AG04450 (cell line): ENCODE measurements around the gene THBS3. TPM values are rescaled to one million over a fixed set of nuclear protein-coding genes. Genes with fewer than 3 reads are reported as not detected.
A peak's percentile ranks its signal among the peaks of the same experiment; 100 is the strongest.
"Not testable (repeated sequence)": the region's sequence is repeated elsewhere in the genome, so short reads cannot be mapped to it uniquely, and the experiment has no call there.

Experiments
- CTCF ChIA-PET: fragments of 300-600, 350-600 bp; formaldehyde crosslinking; extraction: SDS; loops from one replicate; lab custom pipeline; 2022; ENCODE audit warnings: antibody characterized with exemption, inconsistent platforms; lab: Charles Lee
- POLR2A ChIA-PET: fragments of 350-600 bp; formaldehyde crosslinking; extraction: SDS; loops from one replicate; lab custom pipeline; 2021; ENCODE audit warnings: antibody characterized with exemption, inconsistent platforms; lab: Yijun Ruan, JAX
- DNase-seq: peaks from one replicate; pipeline ENCODE4 v3.0.0-alpha.2; 2011; ENCODE audit warnings: low read depth, low spot score
- H3K27ac ChIP-seq: one replicate; pipeline ENCODE4 v1.5.1; 2012; ENCODE audit warnings: low read depth, low read length, control low read depth
- H3K27me3 ChIP-seq: one replicate; pipeline ENCODE4 v1.6.0; 2012; ENCODE audit warnings: low read length; ENCODE audit not compliant: control insufficient read depth, insufficient read depth
- H3K4me3 ChIP-seq: 2 replicates; pipeline ENCODE4 v1.5.1; 2011; ENCODE audit warnings: mild to moderate bottlenecking, low read depth, low read length, control low read depth
- H3K9me3 ChIP-seq: 2 replicates; pipeline ENCODE4 v1.5.1; 2012; ENCODE audit warnings: low read length; ENCODE audit not compliant: control insufficient read depth, insufficient read depth
- CTCF ChIP-seq: IDR thresholded peaks from 2 replicates; pipeline ENCODE4 v1.5.1; 2011; ENCODE audit warnings: low read depth, low read length, control low read depth, inconsistent platforms
- polyA plus RNA-seq: library from polyadenylated mRNA; depleted of rRNA; stranded (reverse); fragments of >200 nt; gene quantifications from 2 replicates; pipeline ENCODE4 v1.2.3, GENCODE V29; 2011; rRNA removed
- small RNA-seq: library from RNA; depleted of rRNA; stranded (forward); fragments of <200 nt; gene quantifications from one replicate; pipeline ENCODE3, GENCODE V24; 2012; ENCODE audit warnings: low read depth; ENCODE audit not compliant: insufficient read length

The THBS3 gene
- polyA plus RNA-seq, 1 experiment = 32.5 TPM

- TF ChIP-seq CTCF = no peak
- peak overlapping the region; percentile 21 for H3K27ac ChIP-seq
- H3K27me3 ChIP-seq = peaks cover 9% of the 10 kb centered on the region
- POLR2A ChIA-PET = interaction anchor here (0.7 kb wide), 1 partner anchor 115 kb away, joined by 4 read pairs; the partner anchor contains the start of gene CLK2
- H3K4me3 ChIP-seq = no peak overlapping the region
- CTCF ChIA-PET = no interaction called here
- H3K9me3 ChIP-seq = no peaks in the 10 kb centered on the region
- no peak for DNase-seq
These were observed 48.7 kb downstream of the THBS3 start for GRCh38 chr1:155158991-155159390.

- H3K27ac ChIP-seq, POLR2A ChIA-PET, H3K27me3 ChIP-seq, H3K9me3 ChIP-seq, DNase-seq, H3K4me3 ChIP-seq: not testable (repeated sequence)
- CTCF ChIA-PET = interaction anchor here (1.8 kb wide), 1 partner anchor 11 kb away, joined by 5 read pairs; no protein-coding TSS in a partner anchor
These were observed 51.6 kb downstream of the THBS3 start for GRCh38 chr1:155155996-155156643.

Small RNA genes lying within 50 kb of the gene (small RNA-seq; reads per million reads assigned to genes)
- not detected for gene HMGN2P18

Other genes with a start within 250 kb of the THBS3 start
- 18.1 and 19.3 TPM in 2 replicates for gene PYGO2, start 246.1 kb downstream of the THBS3 start, polyA plus RNA-seq
- 371 and 409 TPM in 2 replicates for gene SHC1, start 237.2 kb downstream of the THBS3 start, polyA plus RNA-seq
- 66.4 and 81.3 TPM in 2 replicates for gene CKS1B, start 233.2 kb downstream of the THBS3 start, polyA plus RNA-seq
- gene FLAD1, start 224.6 kb downstream of the THBS3 start, polyA plus RNA-seq = 21.1 and 30.2 TPM in 2 replicates
- gene LENEP, start 214.3 kb downstream of the THBS3 start, polyA plus RNA-seq = 0.21 TPM in 1 of 2 replicates, not detected in the other
- gene ZBTB7B, start 205.1 kb downstream of the THBS3 start, polyA plus RNA-seq = 8.7 and 12.7 TPM in 2 replicates
- 0.07 and 0.19 TPM in 2 replicates for gene DCST2, start 174.1 kb downstream of the THBS3 start, polyA plus RNA-seq
- not detected in 2 replicates for gene DCST1, start 174.1 kb downstream of the THBS3 start, polyA plus RNA-seq
- 25.9 and 37.5 TPM in 2 replicates for gene ADAM15, start 156.6 kb downstream of the THBS3 start, polyA plus RNA-seq
- gene EFNA4, start 144.2 kb downstream of the THBS3 start, polyA plus RNA-seq = 10.1 and 12.9 TPM in 2 replicates
- gene EFNA3, start 129.1 kb downstream of the THBS3 start, polyA plus RNA-seq = 0.51 and 0.56 TPM in 2 replicates
- 1.1 and 1.4 TPM in 2 replicates for gene EFNA1, start 80.0 kb downstream of the THBS3 start, polyA plus RNA-seq
- gene SLC50A1, start 72.0 kb downstream of the THBS3 start, polyA plus RNA-seq = 29.5 and 31.4 TPM in 2 replicates
- 16.8 and 35.6 TPM in 2 replicates for gene DPM3, start 67.4 kb downstream of the THBS3 start, polyA plus RNA-seq
- gene KRTCAP2, start 34.6 kb downstream of the THBS3 start, polyA plus RNA-seq = 102 and 131 TPM in 2 replicates
- gene TRIM46, start 34.0 kb downstream of the THBS3 start, polyA plus RNA-seq = 2.9 and 3.8 TPM in 2 replicates
- gene MTX1, start 798 bp upstream of the THBS3 start, polyA plus RNA-seq = 44.6 and 62.3 TPM in 2 replicates
- gene ENTREP3, start 47.6 kb upstream of the THBS3 start, polyA plus RNA-seq = 10.2 and 12.3 TPM in 2 replicates
- gene SCAMP3, start 54.5 kb upstream of the THBS3 start, polyA plus RNA-seq = 104 and 115 TPM in 2 replicates
- gene CLK2, start 65.6 kb upstream of the THBS3 start, polyA plus RNA-seq = 40.5 and 42.6 TPM in 2 replicates
- 1.5 and 1.7 TPM in 2 replicates for gene HCN3, start 69.6 kb upstream of the THBS3 start, polyA plus RNA-seq
- not detected in 2 replicates for gene PKLR, start 93.5 kb upstream of the THBS3 start, polyA plus RNA-seq
- gene FDPS, start 101.0 kb upstream of the THBS3 start, polyA plus RNA-seq = 140 and 146 TPM in 2 replicates
- gene RUSC1, start 113.0 kb upstream of the THBS3 start, polyA plus RNA-seq = 20.9 and 22.4 TPM in 2 replicates